ENCODE results near the gene CWH43. TPM values are rescaled to one million over a fixed set of nuclear protein-coding genes. Genes with fewer than 3 reads are reported as not detected.

The CWH43 gene
- total and polyA plus RNA-seq, 2 experiments from 2014 or later: not detected

- H3K9me3 ChIP-seq (ENCODE audit: low read depth): no peaks in the 10 kb centered on the region
- H3K36me3 ChIP-seq: no peaks in the 10 kb centered on the region
- no peaks in the 10 kb centered on the region for H3K27me3 ChIP-seq
- no peaks in the 10 kb centered on the region for H3K4me1 ChIP-seq (ENCODE audit: low read depth)
- DNase-seq (ENCODE audit: low read depth in 1 of 2, low spot score in 1 of 2): peak in 1 of 2 donors; percentile 18
- H3K4me3 ChIP-seq: no peak overlapping the region
- TF ChIP-seq CTCF (IDR thresholded peaks at IDR 0.05; ENCODE audit: low read depth, low read length): no peak
- H3K27ac ChIP-seq: no peak overlapping the region
Measured at GRCh38 chr4:48944252-48944651, 41.8 kb upstream of the CWH43 start.

GRCh38 chr4:48944756-48945241 lies 41.3 kb upstream of the CWH43 start:
- Histone ChIP-seq H3K36me3 (no peaks in the 10 kb centered on the region), H3K4me1 (ENCODE audit: low read depth) (no peaks in the 10 kb centered on the region), H3K27ac (no peak overlapping the region), H3K9me3 (ENCODE audit: low read depth) (no peaks in the 10 kb centered on the region), H3K4me3 (no peak overlapping the region), H3K27me3 (no peaks in the 10 kb centered on the region)
- TF ChIP-seq CTCF (IDR thresholded peaks at IDR 0.05; ENCODE audit: low read depth, low read length): peak; percentile 43
- no peak for DNase-seq (ENCODE audit: low read depth in 1 of 2, low spot score in 1 of 2)

GRCh38 chr4:48945981-48946380 lies 40.1 kb upstream of the CWH43 start:
- Histone ChIP-seq H3K27me3 (no peaks in the 10 kb centered on the region), H3K4me1 (ENCODE audit: low read depth) (no peaks in the 10 kb centered on the region), H3K36me3 (no peaks in the 10 kb centered on the region), H3K27ac (no peak overlapping the region), H3K9me3 (ENCODE audit: low read depth) (no peaks in the 10 kb centered on the region), H3K4me3 (no peak overlapping the region)
- DNase-seq (ENCODE audit: low read depth in 1 of 2, low spot score in 1 of 2): no peak
- TF ChIP-seq CTCF (IDR thresholded peaks at IDR 0.05; ENCODE audit: low read depth, low read length): no peak

GRCh38 chr4:48947731-48948130 lies 38.3 kb upstream of the CWH43 start:
- TF ChIP-seq CTCF (IDR thresholded peaks at IDR 0.05; ENCODE audit: low read depth, low read length): no peak
- H3K36me3 ChIP-seq: no peaks in the 10 kb centered on the region
- no peaks in the 10 kb centered on the region for H3K4me1 ChIP-seq (ENCODE audit: low read depth)

GRCh38 chr4:48949086-48949485 lies 37.0 kb upstream of the CWH43 start:
- no peaks in the 10 kb centered on the region for H3K9me3 ChIP-seq (ENCODE audit: low read depth)
- H3K4me3 ChIP-seq: no peak overlapping the region
- no peak for DNase-seq (ENCODE audit: low read depth in 1 of 2, low spot score in 1 of 2)
- no peaks in the 10 kb centered on the region for H3K36me3 ChIP-seq
- no peaks in the 10 kb centered on the region for H3K4me1 ChIP-seq (ENCODE audit: low read depth)
- H3K27me3 ChIP-seq: no peaks in the 10 kb centered on the region
- no peak overlapping the region for H3K27ac ChIP-seq
- no peak for TF ChIP-seq CTCF (IDR thresholded peaks at IDR 0.05; ENCODE audit: low read depth, low read length)

More at GRCh38 chr4:48947731-48948130, 38.3 kb upstream of the CWH43 start:
- no peak overlapping the region for H3K4me3 ChIP-seq
- no peak overlapping the region for H3K27ac ChIP-seq
- DNase-seq (ENCODE audit: low read depth in 1 of 2, low spot score in 1 of 2): no peak
- no peaks in the 10 kb centered on the region for H3K9me3 ChIP-seq (ENCODE audit: low read depth)
- H3K27me3 ChIP-seq: no peaks in the 10 kb centered on the region
